D341Med (cell line): ENCODE results near the gene SELENOI.
"Not testable (repeated sequence)": the region's sequence is repeated elsewhere in the genome, so short reads cannot be mapped to it uniquely, and the experiment has no call there.

Experiments
- DNase-seq: peaks from one replicate; pipeline ENCODE4 v3.0.0; 2012; ENCODE audit warnings: low spot score

SELENOI gene

GRCh38 chr2:26345545-26346453 is at the start of gene SELENOI:
SELENOI (plus strand) TSS chr2:26346143; CDS start chr2:26346233, 90 bp downstream.
- DNase-seq: peak; percentile 99

- DNase-seq: no peak
Observed at GRCh38 chr2:26297061-26297460, 48.9 kb upstream of the SELENOI start.

- DNase-seq: no peak
Observed at GRCh38 chr2:26298286-26298637, 47.7 kb upstream of the SELENOI start.

GRCh38 chr2:26298638-26299393 is 47.1 kb upstream of the SELENOI start:
- DNase-seq: no peak

GRCh38 chr2:26299471-26300101 is 46.4 kb upstream of the SELENOI start:
- DNase-seq: no peak

- DNase-seq: no peak
Observed at GRCh38 chr2:26300234-26300925, 45.6 kb upstream of the SELENOI start.

- no peak for DNase-seq
Observed at GRCh38 chr2:26302846-26303245, 43.1 kb upstream of the SELENOI start.

- not testable (repeated sequence) for DNase-seq
Observed at GRCh38 chr2:26305094-26305493, 40.8 kb upstream of the SELENOI start.

GRCh38 chr2:26305540-26305939 is 40.4 kb upstream of the SELENOI start:
- DNase-seq: no peak

- DNase-seq: no peak
Observed at GRCh38 chr2:26309921-26310320, 36.0 kb upstream of the SELENOI start.

GRCh38 chr2:26312471-26312870 is 33.5 kb upstream of the SELENOI start:
- DNase-seq: no peak

GRCh38 chr2:26313446-26313845 is 32.5 kb upstream of the SELENOI start:
- DNase-seq: no peak

GRCh38 chr2:26314243-26314642 is 31.7 kb upstream of the SELENOI start:
- DNase-seq: no peak

- peak; percentile 60 for DNase-seq
Observed at GRCh38 chr2:26316041-26316440, 29.9 kb upstream of the SELENOI start.

- DNase-seq: no peak
Observed at GRCh38 chr2:26316845-26317244, 29.1 kb upstream of the SELENOI start.

- DNase-seq: no peak
Observed at GRCh38 chr2:26317377-26318105, 28.4 kb upstream of the SELENOI start.

GRCh38 chr2:26318950-26319349 is 27.0 kb upstream of the SELENOI start:
- DNase-seq: no peak

- not testable (repeated sequence) for DNase-seq
Observed at GRCh38 chr2:26324479-26324878, 21.5 kb upstream of the SELENOI start.

- no peak for DNase-seq
Observed at GRCh38 chr2:26324903-26325302, 21.0 kb upstream of the SELENOI start.

- no peak for DNase-seq
Observed at GRCh38 chr2:26325851-26326250, 20.1 kb upstream of the SELENOI start.

- no peak for DNase-seq
Observed at GRCh38 chr2:26326514-26326913, 19.4 kb upstream of the SELENOI start.
